Endothelial cell of umbilical vein (primary cell): ENCODE results near the gene CARD19. TPM values are rescaled to one million over a fixed set of nuclear protein-coding genes. Genes with fewer than 3 reads are reported as not detected.

Source experiments
- BruUV-seq: library from RNA; stranded (reverse); fragments of 400-500 nt; replicated peaks from 2 replicates; lab custom pipeline; 2021; lab: Mats Ljungman, UMichigan
- CTCF ChIA-PET: fragments of 300-600, 350-600 bp; sonication (Branson Sonifier 250); formaldehyde crosslinking; loops from one replicate; lab custom pipeline; 2021; ENCODE audit warnings: antibody characterized with exemption, inconsistent platforms; lab: Charles Lee
- POLR2A ChIA-PET: fragments of 300-600, 350-600 bp; sonication (Branson Sonifier 250); formaldehyde crosslinking; loops from one replicate; lab custom pipeline; 2021; ENCODE audit warnings: antibody characterized with exemption, inconsistent platforms; lab: Charles Lee
- DNase-seq: peaks from one replicate; pipeline ENCODE4 v3.0.0-alpha.2; 2011; ENCODE audit warnings: low read depth, low spot score
- FAIRE-seq: peaks from 2 replicates; lab custom pipeline; 2011; peaks lifted over from hg19 to GRCh38; lab: Jason Lieb, UNC
- H2AFZ ChIP-seq: 2 replicates; pipeline ENCODE4 v1.6.0; 2012; ENCODE audit warnings: low read depth, low read length, control low read depth, inconsistent platforms
- H3K27ac ChIP-seq: 2 replicates; pipeline ENCODE4 v1.5.1; 2011; ENCODE audit warnings: low read depth, mild to moderate bottlenecking, control low read depth, low read length, moderate library complexity; ENCODE audit not compliant: insufficient read depth
- H3K27me3 ChIP-seq, 2 experiments: 2 replicates each; pipeline versions ENCODE4 v1.6.0 to v1.6.1; 2011; ENCODE audit warnings: low read length in 2 of 2, mixed read lengths in 1 of 2; ENCODE audit not compliant: control insufficient read depth in 2 of 2, insufficient read depth in 2 of 2
- H3K36me3 ChIP-seq, 2 experiments: 2 replicates in 1 of 2; 3 replicates in 1 of 2; pipeline ENCODE4 v1.5.1; 2011; ENCODE audit warnings: low read length in 2 of 2, mild to moderate bottlenecking in 1 of 2, moderate library complexity in 1 of 2; ENCODE audit not compliant: control insufficient read depth in 2 of 2, insufficient read depth in 2 of 2; ENCODE audit errors: extremely low read depth in 1 of 2
- H3K4me1 ChIP-seq: 3 replicates; pipeline ENCODE4 v1.5.1; 2011; ENCODE audit warnings: mild to moderate bottlenecking, low read length; ENCODE audit not compliant: control insufficient read depth, insufficient read depth; ENCODE audit errors: extremely low read depth
- H3K4me2 ChIP-seq: 2 replicates; pipeline ENCODE4 v1.6.1; 2011; ENCODE audit warnings: low read length, control low read depth, mixed read lengths; ENCODE audit not compliant: insufficient read depth
- H3K4me3 ChIP-seq, 3 experiments: fragments of 200-600 bp in 1 of 3; sonication (generic), shearing (Covaris generic) in 1 of 3; replicated peaks in 1 of 3; 2 replicates each; pipeline ENCODE4 v1.5.1; 2011 to 2016; ENCODE audit warnings: control low read depth in 3 of 3, low read length in 3 of 3, mild to moderate bottlenecking in 2 of 3, inconsistent platforms in 1 of 3, low read depth in 1 of 3, moderate library complexity in 1 of 3; ENCODE audit not compliant: insufficient read depth in 1 of 3
- H3K79me2 ChIP-seq: 2 replicates; pipeline ENCODE4 v1.6.0; 2012; ENCODE audit warnings: low read length, inconsistent platforms; ENCODE audit not compliant: control insufficient read depth, insufficient read depth
- H3K9ac ChIP-seq: replicated peaks from 2 replicates; pipeline ENCODE3; 2011; ENCODE audit warnings: low read length, control low read depth; ENCODE audit not compliant: insufficient read depth; ENCODE audit errors: extremely low read depth
- H3K9me1 ChIP-seq: replicated peaks from 3 replicates; pipeline ENCODE4 v1.6.0; 2011; ENCODE audit warnings: mild to moderate bottlenecking, low read length; ENCODE audit not compliant: control insufficient read depth, insufficient read depth; ENCODE audit errors: extremely low read depth
- H3K9me3 ChIP-seq: replicated peaks from 2 replicates; pipeline ENCODE4 v1.5.1; 2012; ENCODE audit warnings: low read length, inconsistent platforms; ENCODE audit not compliant: control insufficient read depth, insufficient read depth
- H4K20me1 ChIP-seq: replicated peaks from 2 replicates; pipeline ENCODE3; 2011; ENCODE audit warnings: mild to moderate bottlenecking, low read length; ENCODE audit not compliant: control insufficient read depth, insufficient read depth; ENCODE audit errors: extremely low read depth
- CTCF ChIP-seq, 2 donors: IDR thresholded peaks; 1 replicate in 1 of 2; 2 replicates in 1 of 2; pipeline ENCODE4 v1.5.1; 2011; ENCODE audit warnings: low read length in 2 of 2, mild to moderate bottlenecking in 2 of 2, moderate library complexity in 2 of 2, control low read depth in 1 of 2, inconsistent platforms in 1 of 2, low read depth in 1 of 2; ENCODE audit not compliant: insufficient read depth in 1 of 2; ENCODE audit errors: extremely low read depth in 1 of 2
- MAX ChIP-seq: IDR thresholded peaks from 2 replicates; pipeline ENCODE4 v1.6.1; 2011; ENCODE audit not compliant: insufficient read depth, insufficient read length
- MYC ChIP-seq: IDR thresholded peaks from one replicate; pipeline ENCODE4 v1.6.1; 2011; ENCODE audit warnings: mild to moderate bottlenecking, low read depth, low read length
- POLR2A ChIP-seq: IDR thresholded peaks from 2 replicates; pipeline ENCODE4 v1.6.1; 2012; ENCODE audit warnings: low read depth, mild to moderate bottlenecking, control low read depth, low read length
- POLR2AphosphoS5 ChIP-seq: IDR thresholded peaks from 2 replicates; pipeline ENCODE4 v1.6.1; 2012; ENCODE audit warnings: low read depth, mild to moderate bottlenecking, control low read depth, low read length, moderate library complexity; ENCODE audit not compliant: insufficient read depth
- dilution Hi-C: fragments of 300-500 bp; cut with MboI; formaldehyde crosslinking; loops from one replicate; pipeline ENCODE4 v1.15.0; 2019; ENCODE audit warnings: low sequenced_read_pairs; ENCODE audit not compliant: extremely low pct_ligation_motif_present
- intact Hi-C: fragments of 100-400 bp; cut with micrococcal nuclease; formaldehyde crosslinking; loops from one replicate; pipeline ENCODE4 v1.10.0; 2022
- polyA plus RNA-seq, 4 experiments: library from polyadenylated mRNA; depleted of rRNA in 3 of 4; stranded (reverse) in 3 of 4; unstranded in 1 of 4; fragments of >200 nt; gene quantifications; 2 replicates each; pipeline versions ENCODE4 v1.2.1 to v1.2.3, GENCODE V29; 2011 to 2012; ENCODE audit warnings: missing spikeins in 1 of 4
- total RNA-seq: library from RNA; stranded (reverse); gene quantifications from 2 replicates; pipeline ENCODE4 v1.2.3, GENCODE V29; 2021

Gene CARD19
- total and polyA plus RNA-seq, 2 donors (not counting 3 experiments of a cell fraction or from before 2014, with no cell fraction given): 45.7 to 148 TPM

- intact Hi-C loops: loop anchor here (5.0 kb wide), 1 partner anchor 33 kb away; no protein-coding TSS in a partner anchor
- H3K9me1 ChIP-seq: no peaks in the 10 kb centered on the region
- TF ChIP-seq MYC: no peak
- TF ChIP-seq POLR2AphosphoS5: no peak
- TF ChIP-seq CTCF (IDR thresholded peaks at IDR 0.05; ENCODE audit: extremely low read depth in 1 of 2, insufficient read depth in 1 of 2, low read depth in 1 of 2, low read length in 2 of 2): no peak
- no peak for TF ChIP-seq MAX
- TF ChIP-seq POLR2A: no peak
- no peaks in the 10 kb centered on the region for H4K20me1 ChIP-seq
- H3K9me3 ChIP-seq: no peaks in the 10 kb centered on the region
- H3K4me2 ChIP-seq: no peak overlapping the region
- H3K27me3 ChIP-seq: peaks cover 0 to 2% of the 10 kb centered on the region in 2 experiments
- H2AFZ ChIP-seq: no peak overlapping the region
- no peak for FAIRE-seq
- H3K4me3 ChIP-seq: no peak overlapping the region
- no peaks in the 10 kb centered on the region for H3K79me2 ChIP-seq
- no TSS peak for BruUV-seq
- ChIA-PET CTCF (interaction anchor here (1.0 kb wide), 1 partner anchor 31 kb away, joined by 3 read pairs; no protein-coding TSS in a partner anchor), POLR2A (no interaction called here)
- dilution Hi-C loops: no loop called here
- H3K36me3 ChIP-seq: no peaks in the 10 kb centered on the region
- no peaks in the 10 kb centered on the region for H3K4me1 ChIP-seq
- no peak overlapping the region for H3K9ac ChIP-seq
- no peak for DNase-seq
- H3K27ac ChIP-seq: no peak overlapping the region
Measured at GRCh38 chr9:93059011-93059714, 36.9 kb upstream of the CARD19 start.
